ENCODE data around the gene GLIS1. TPM values are rescaled to one million over a fixed set of nuclear protein-coding genes. Genes with fewer than 3 reads are reported as not detected.

GLIS1 gene
- total RNA-seq, 1 donor from 2014 or later: 0.20 TPM

GRCh38 chr1:53481456-53481855 lies 257.5 kb downstream of the GLIS1 start:
- ATAC-seq: no peak

- no peak for ATAC-seq
Observed at GRCh38 chr1:53480678-53481077, 258.3 kb downstream of the GLIS1 start.

- ATAC-seq: no peak
Observed at GRCh38 chr1:53478502-53478818, 260.5 kb downstream of the GLIS1 start.

GRCh38 chr1:53477651-53478501 lies 261.1 kb downstream of the GLIS1 start:
- no peak for ATAC-seq

- no peak for ATAC-seq
Observed at GRCh38 chr1:53476579-53476978, 262.4 kb downstream of the GLIS1 start.

- ATAC-seq: no peak
Observed at GRCh38 chr1:53475664-53476063, 263.3 kb downstream of the GLIS1 start.

GRCh38 chr1:53473463-53473862 lies 265.5 kb downstream of the GLIS1 start:
- ATAC-seq: no peak

DNA sequence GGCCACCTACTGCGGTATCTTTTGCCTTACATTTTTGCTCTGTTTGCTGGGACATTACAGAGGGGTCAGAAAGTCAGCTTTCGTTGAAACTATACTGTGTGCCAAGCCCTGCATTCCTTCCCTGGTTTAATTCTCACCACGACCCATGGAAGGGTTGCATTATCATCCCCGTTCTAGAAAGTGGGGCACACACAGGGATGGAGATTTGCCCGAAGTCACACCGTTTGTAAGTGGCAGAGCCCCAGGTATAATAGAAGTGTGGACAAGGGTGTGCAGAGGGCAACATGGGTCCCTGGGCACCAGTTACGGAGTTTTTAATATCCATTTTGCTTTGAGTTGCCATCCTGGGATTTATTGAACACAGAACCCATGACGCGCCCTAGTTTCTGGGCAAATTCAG lies 268.0 kb downstream of the GLIS1 start:
- no peak for ATAC-seq

DNA sequence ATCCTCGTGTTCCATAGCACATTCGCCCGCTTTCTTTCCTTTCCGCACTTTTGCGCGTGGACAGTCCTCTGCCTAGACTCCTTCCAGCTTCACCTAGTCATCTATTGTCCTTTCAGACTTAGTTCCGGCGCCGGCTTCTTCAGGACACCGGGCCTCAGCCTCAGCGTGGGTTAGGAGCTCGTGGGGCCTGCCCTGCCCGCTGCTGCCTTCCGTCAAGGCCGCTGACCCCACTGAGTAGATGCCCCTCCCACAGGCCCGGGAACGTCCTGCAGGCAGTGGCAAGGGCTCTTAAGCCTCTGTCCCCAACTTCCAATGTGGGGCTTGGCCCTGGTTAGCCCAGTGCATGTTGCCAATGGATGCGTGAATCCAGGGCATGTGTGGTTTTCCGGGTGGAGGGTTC lies 268.4 kb downstream of the GLIS1 start:
- no peak for ATAC-seq

- peak; percentile 88 for ATAC-seq
Observed at GRCh38 chr1:53470155-53470554, 268.8 kb downstream of the GLIS1 start.

DNA sequence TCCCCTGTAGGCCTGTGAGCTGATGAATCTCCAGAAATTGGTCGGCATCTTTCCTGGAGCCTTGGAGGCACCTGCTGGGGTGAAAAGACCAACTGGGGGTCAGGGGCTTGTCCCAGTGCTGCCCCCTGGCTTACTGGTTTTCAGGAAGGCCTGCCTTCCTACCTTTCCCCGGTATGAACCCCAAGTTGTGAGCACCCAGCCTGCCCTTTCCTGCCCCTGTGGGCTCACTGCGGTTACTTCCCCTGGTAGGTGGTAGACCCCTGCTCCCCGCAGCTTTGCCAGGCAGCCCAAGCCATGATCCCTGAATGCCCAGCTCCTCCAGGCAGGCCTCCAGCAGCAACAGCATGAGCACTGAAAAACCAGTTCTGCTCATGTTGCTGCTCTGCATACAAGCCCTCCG lies 269.6 kb downstream of the GLIS1 start:
- ATAC-seq: no peak

DNA sequence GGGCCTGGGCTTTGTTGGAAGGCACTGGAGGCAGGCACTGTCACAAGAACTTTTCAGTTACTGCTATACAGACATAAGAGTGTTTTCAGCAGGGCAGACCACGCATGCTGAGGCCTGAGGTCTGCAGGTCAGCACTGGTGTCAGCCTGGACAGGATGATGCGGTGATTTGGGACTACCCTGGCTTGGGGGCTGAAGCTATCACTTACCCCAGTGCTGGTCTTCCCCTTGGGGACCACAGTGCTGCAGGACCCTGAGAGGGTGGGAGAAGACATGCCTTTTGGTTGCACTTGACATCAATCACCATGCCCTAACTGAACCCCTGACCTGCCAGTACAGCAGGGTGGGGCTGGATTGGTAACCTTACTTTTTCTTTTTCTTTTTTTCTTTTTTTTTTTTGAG lies 270.6 kb downstream of the GLIS1 start:
- no peak for ATAC-seq

GRCh38 chr1:53467391-53467790 lies 271.6 kb downstream of the GLIS1 start:
- no peak for ATAC-seq

DNA sequence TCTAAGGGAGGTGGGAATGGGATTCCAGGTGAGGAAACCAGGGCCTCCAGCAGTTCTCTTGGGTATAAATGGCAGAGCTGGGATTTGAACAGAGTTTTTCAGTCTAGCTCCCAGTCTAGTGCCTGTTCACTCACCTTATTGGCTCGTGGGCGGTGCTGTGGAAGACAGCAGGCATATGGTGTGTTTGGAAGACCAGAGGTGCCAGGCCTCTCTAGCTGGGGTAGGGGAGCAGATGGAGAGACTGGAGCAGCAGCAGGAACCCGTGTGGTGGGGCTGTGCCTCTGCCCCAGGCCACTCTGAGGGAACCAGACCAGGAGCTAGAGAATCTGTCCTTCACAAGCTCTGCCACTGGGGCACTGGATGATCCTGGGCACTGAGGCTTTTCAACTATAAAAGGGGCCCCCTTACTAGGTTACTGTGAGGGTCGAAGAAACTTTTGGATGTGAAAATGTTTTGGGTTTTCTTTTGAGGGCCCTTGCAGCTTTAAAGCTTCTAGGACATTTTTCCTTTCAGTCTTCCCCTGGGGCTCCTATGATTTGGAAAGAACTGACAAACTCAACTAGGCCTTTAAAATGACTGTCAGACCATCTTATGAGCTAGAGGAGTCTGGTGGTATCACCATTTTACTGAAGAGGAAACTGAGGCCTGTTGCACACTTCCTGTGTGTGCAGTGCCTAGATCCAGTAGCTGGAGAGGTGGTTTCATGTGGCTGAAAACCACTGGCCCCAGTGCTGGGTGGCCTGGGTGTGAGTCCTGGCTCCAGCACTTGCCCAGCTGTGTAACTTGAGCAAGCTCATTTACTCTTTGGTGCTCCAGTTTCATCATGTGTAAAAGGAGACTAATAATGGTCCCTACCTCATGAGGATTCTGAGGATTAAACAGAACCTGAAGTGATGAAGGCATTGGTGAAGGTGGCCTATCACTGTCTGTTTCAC lies 273.7 kb downstream of the GLIS1 start:
- no peak for ATAC-seq

DNA sequence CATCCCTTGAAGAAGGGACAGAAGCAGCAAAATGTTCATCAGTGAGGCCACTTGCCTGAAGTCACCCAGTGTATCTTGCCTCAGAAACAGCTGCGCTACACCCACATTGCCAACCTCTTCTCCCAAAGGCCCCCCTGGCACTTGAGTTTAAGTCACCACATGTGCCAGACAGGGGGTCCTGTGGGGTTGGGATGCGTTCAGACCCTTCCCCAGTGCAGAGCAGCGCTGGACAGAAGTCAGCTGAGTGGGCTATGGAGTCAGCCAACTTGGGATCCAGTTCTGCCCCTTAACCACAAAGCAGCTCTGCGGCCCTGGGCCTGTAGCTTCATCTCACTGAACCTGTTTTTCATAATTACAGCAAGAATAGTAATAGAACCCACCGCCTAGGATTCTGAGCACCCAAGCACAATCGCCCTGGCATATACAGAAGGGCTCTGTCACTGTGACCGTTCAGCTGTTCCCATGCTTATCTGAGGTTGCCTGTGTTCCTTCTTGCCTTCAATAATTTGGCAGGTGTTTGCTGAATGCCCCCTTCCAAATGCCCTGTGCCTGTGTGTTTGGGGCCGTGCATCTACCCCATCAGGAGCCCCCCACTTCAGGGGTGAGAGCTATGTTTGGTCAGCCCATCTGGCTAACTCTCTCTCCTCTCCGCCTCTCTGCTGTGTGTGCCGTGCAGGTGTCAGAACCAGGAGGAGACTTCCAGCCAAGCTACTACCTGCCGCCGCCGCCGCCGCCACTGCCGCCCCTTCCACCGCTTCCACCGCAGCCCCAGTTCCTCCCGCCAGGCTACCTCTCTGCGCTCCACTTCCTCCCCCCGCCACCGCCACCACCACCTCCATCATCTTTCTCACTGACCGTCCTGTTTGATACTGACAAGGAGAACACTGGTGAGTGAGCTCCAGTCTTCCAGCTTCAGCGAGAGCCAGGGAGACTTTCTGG lies 274.7 kb downstream of the GLIS1 start:
- no peak for ATAC-seq

- no peak for ATAC-seq
Observed at GRCh38 chr1:53462769-53463501, 276.0 kb downstream of the GLIS1 start.

DNA sequence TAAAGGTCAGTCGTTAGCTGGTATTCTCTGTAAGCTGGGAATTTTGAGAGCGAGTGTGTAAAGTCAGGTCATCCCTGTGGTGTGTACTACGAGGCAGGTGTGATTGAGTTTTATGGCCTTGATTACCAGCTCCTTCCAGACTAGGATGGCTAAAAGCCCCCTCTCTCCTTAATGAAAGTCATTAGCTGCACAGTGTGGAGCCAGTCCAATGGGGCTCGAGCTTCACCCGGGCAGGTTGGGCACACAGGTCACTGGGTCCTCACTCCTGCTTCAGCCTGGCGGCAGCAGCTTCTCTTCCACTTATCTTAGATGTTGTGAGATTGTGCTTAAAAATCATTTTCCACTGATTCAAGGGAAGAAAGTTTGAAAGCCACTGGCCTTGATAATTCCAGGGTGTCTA lies 276.8 kb downstream of the GLIS1 start:
- ATAC-seq: no peak

DNA sequence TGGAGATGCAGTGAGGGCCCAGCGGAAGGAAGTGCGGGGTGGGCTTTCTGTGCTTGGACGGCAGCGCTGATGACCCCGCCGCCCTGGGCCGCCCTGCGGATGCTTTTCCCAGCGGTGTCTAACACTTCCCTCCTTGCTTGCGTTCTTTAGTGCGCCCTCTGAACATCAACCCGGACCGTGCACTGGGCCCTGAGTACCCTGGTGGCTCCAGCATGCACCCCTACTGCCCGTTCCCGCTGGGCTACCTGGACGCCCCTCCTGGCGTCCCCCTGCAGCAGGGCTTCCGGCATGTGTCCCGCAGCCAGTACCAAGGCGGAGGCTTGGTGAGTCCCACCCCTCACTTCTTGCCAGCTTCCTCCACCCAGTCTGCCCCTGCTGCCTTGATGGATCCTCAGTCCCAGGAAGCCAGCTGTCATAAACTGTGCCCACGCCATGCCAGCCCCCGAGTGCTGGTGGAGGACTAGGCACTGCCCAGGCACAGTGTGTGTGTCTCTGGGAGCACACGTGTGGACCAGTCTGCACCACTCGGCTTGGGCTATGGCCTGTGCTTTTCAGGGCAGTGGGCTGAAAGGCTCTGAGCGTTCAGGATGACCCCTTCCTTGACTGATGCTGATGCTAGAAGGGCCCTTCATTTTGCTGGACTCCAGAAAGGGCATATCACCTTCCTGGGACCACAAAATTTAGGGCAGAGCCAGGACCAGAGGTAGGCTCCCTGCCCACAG lies 277.5 kb downstream of the GLIS1 start:
- ATAC-seq: no peak

DNA sequence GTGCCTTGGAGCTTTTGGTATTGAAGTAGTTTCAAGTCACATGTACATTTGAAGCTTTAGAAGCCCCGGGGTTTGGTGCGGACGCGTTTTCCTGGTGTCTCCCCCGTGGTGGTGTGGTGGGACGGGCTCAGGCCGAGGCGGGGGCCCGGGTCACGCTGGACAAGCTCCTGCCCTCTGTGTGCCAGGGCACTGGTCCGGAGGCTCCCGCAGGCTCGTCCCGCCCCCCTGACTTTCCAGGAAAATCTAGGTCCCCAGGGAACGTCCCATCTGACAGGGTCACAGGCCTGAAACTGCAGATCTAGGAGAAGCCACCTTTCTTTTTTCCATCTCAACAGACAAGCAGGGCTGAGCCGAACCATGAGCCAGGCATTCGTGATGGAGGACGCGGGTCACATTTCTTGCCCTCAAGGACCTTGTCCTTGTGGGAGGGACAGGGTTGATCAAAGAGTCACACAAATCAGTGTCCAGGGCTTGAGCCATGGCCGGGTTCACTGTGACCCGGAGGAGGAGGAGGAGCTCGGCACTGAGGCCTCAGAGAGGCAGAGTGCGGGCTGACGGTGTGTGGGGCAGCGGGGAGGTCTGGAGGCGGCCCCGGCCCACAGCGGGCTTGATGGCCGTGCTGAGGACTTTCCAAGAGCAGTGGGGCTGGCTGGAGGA lies 278.2 kb downstream of the GLIS1 start:
- ATAC-seq: no peak

DNA sequence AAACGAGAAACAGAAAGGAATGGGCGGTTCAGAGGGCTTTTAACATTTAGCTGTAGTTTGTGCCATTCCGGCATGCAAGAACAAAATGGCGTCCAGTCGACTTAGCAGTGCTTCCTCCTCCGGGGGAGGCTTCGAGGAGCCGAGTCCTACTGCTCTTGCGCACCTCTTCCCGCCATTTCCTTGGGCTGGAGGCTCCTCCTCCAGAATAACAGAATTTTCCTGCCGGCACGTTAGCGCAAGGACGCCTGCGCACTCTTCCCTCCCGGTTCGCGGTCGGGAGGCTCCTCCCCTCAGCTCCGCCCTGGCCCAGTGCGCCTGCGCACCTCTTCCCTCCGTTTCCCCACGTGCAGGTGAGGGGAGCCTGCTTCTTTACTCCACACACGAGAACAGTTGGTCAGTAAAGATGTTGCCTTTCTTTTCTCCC lies 278.7 kb downstream of the GLIS1 start:
- ATAC-seq: no peak

Measured in esophagus mucosa (tissue), 1 donor.